Skin of body (tissue), 2 donors: ENCODE measurements around the gene CDK6. TPM values are rescaled to one million over a fixed set of nuclear protein-coding genes. Genes with fewer than 3 reads are reported as not detected.

Source experiments
- DNase-seq: peaks from one replicate; lab custom pipeline; 2025; lab: John Stamatoyannopoulos, UW
- total RNA-seq: library from RNA; depleted of rRNA; stranded (reverse); fragments of >200 nt; gene quantifications from one replicate; pipeline ENCODE4 v1.2.3, GENCODE V29; 2014

Gene CDK6
- total RNA-seq, 1 donor from 2014 or later: 58.8 TPM

DNA sequence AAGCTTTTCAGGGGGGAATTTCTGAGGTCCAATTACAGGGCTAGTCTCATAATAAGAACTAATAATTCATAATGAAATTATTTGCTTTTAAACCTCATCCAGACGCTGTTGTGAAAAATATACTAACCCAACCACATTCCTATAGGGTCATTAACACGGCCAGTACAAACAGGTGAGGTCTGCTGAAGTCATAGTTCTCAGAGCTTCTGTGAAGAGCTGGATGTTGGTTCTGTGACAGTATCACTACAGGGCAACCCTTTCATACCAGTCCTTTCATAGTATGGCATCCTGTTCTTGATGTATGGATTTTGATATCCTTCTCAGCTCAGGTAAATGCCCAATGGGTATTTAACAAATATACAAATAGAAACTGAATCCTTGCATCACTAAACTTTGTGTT, 183.8 kb downstream of the CDK6 start:
- no peak for DNase-seq

DNA sequence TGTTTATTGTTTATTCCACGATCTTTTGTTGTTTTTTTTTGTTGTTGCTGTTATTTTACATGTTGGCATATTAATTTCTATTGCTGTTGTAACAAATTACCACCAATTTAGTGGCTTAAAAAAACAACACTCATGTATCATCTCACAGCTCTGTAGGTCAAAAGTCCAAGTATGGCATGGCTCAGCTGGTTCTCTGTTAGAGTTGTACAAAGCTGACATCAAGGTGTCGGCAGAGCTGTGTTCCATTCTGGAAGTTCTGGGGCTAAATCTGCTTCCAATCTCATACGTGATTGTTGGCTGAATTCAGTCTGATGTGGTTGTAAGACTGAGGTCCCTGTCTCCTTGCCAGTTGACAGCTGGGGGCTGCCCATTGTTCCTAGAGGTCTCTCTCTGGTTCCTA, 186.0 kb downstream of the CDK6 start:
- no peak for DNase-seq

DNA sequence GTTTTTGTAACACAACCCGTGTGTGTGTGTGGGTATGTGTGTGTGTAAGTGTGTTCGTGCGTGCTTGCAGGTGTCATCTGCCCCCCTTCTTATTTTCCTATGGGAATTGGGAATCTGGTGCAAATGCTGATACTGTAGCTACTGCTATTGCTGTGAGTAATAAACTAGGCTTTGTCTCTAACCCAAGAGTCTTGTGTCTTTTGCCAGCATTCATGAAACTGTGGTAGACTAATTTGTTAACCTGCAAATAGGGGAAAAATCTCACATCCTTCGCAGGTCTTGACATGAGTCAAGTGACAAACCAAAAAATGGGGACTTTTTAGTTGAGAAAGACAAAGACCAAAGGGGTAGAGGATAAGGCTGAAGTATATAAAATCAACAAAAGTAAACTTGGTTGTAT, 188.3 kb downstream of the CDK6 start:
- no peak for DNase-seq

DNA sequence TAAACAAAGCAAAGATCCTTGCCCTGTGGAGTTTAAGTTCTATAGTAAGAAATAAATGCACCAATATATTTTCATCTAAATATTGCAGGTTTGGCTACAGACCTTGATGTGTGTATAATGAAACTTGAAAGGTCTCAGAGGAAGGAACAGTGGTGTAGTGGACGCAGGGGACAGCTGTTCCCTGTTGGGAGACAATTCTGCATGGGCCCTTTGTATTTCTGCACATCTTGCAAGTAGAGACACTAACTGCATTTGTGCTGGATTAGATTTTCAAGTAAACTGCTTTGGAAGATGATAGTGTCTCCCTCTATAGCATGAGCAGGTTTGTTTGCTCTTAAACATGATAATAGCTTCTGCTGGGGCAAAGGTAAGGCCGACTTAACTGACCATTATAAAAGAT, 188.7 kb downstream of the CDK6 start:
- DNase-seq: no peak

DNA sequence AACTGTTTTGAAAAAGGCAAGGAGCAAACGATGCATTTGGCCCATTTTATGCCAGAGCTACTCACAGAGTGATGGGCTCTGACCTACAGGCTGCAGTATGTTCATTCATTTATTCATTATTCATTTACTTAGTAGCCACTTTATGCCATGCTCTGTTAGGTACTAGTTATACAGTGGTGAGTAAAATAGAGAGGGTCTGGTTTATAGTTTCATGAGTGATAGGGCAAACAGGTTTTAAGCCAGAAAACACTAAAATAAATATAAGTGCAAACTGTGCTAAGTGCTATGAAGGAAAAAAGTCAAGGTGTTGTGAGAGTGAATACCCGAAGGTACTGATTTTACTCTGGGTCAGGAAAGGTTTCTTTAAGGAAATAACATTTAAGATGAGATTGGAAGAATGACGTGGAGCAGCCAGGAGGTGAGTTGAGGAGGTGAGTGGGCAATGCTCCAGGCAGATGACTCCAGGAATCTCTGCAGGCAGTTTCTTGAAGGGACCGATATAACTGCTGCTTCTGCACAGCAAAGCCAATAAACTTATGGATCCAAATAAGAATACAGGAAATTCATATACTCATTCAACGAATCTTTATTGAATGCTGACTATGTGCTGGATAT, 189.3 kb downstream of the CDK6 start:
- DNase-seq: no peak

DNA sequence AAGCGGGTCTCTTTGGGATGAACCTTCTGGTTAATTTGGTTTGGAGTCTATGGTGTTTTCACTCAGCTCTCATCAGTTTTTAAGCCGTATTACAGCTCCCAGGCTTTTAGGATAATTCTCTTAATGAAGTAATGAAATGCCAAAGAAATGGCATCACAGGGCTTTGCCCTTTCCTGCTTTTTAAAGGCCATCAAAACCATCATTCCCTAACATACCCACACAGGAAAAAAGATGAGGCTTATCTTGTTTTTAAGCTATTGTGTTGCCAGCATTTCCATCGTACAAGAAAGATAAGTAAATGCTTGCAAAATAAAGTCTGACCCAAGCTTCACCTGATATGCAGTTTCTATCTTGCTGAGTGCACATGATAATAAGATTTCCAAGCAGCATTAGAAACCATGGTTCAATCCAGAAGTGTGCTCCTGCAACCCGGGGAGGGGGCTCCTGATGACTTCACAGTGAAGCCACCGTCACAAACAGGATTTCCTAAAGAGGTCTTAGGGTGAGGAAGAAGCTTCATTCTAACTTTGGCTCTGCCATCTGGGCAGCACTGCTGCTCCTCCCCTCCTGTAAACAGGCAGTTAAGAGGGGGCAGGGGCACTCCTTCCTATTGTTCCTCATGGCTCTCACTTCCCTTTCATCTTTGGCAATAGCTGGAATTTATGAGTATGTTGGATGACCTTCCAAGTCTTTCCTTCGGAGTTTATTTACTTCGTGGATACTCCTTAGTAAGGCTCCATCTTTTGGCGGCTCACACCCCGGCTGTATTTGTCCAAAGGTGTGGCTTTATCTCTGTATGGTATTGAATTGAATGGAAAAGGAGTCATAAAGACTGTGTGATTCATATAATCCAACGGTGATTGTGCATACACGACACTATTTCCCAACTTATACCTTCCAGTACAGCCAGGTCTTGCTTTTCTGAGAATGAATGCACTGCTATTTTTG, 191.0 kb downstream of the CDK6 start:
- DNase-seq: no peak

DNA sequence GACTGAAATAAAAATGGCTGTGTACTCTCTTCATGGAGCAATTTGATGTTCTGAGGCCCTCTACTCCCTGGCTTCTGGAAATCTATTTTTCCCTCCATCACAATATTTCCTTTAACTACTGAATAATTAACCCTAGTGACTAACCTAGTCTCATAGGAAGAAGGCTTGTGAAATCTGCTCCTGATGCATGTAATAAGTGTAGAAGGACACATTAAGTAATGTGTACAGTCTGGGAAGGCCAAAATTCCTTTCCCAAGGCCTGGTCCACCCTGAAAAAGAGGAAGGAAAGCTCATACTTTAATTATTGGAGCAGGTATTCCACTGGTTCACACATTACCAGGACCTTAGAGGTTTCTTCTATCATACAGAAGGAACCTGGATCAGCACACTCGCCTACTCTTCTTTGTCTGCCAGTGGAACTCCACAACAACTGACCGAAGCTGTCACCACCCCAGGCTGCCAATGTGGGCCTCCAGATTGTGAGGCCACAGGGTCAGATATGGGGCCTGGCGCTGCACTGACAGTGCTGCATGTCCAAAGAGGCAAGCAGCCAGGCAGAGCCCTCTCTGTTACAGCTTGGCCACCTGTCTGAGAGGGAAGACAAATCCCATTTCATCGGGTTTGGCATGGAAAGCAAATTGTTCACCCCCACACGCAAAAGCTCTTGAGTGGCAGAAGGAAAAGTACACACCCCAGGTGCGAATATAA, 191.8 kb downstream of the CDK6 start:
- DNase-seq: no peak

DNA sequence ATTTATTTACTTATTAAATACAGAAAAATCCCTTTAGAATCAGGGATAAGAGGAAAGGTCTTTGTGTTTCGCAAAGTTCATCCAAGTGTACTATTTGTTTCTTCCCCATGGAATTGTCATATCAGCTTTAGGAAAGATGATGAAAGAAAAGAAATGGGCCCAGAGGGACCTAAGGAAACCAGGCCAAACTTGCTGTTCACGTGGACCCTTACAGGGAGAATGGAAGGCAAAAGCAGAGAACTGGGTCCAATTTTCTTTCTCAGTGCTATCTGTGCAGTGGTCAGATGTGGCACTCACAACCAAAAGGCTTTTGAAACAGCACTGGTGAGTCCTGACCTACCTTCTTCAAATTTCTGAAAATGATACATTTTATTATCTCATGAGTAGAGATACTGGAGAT, 192.6 kb downstream of the CDK6 start:
- no peak for DNase-seq

DNA sequence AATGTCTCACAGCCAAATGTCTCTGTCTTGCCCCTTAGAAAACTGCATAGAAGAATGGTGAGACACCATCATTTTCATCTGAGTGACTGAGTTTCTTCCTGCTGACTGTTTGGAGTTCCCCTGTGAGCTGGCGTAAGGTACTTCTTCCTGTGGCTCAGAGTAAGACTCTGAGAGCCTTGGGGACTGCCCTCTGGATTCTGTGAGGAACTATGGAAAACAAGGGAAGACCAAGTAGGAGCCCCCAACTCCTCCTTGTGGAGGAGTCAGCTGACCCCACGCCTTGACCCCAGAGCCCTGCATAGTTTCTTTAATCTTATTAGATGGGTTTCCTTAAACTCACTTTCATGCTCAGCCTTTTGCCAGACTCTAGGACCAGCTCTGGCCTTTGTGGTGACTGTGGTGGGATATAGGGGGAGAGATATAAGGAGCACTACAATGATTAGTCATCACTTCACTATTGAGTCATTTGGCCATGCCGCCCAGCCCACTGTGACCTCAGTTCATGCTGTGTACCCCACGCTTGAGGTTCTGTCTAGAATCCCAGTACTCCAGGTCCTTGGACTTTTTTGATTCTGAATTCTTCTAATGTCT, 194.4 kb downstream of the CDK6 start:
- DNase-seq: no peak

DNA sequence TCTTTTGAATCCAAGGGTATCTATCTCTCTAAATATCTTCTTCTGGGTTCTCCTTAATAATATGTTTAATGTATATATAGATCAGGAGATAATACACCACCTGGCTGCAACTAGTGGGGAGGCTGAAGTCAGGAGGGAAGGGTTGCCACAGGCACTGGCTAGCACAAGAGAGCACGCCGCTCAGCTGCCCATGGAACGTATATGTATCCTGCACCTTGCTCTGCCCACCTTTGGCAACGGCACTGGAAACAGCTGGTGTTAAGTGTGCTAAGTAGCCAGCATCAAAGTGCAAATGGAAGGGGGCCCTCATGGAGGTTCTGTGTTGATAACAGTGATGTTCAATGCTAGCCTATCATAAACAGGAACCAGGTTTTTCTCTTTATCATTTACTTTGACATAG, 196.4 kb downstream of the CDK6 start:
- DNase-seq: no peak

DNA sequence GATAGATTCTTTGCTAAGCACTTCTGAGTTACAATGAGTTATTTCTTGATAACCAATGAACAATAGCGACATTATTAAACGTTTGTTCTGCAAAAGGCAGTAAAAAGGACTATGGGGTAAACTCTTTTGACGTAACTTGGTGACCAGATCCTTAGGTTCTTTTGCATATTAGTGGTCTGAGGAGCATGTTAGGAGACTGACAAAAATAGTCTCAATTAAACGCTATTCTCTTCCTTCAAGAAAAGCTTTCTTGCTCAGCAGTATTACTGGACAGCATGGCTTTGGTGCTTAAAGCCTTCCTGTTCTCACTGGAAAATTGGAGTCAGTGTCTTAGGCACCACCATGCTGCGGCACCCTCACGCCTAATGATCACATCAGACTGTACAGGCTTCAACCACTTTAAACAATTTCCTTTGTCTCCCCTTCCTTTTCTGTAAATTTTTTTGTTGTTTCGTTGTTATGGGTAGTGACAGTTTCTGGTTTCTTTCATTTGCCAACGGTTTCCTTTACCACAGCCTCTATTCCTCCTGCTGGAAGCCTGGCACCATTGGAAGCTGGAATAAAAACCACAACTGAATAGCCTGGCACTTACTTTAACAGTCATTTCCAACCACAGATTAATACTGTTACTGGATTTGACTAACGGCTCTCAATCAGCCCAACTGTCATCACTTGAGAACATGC, 197.0 kb downstream of the CDK6 start:
- no peak for DNase-seq

DNA sequence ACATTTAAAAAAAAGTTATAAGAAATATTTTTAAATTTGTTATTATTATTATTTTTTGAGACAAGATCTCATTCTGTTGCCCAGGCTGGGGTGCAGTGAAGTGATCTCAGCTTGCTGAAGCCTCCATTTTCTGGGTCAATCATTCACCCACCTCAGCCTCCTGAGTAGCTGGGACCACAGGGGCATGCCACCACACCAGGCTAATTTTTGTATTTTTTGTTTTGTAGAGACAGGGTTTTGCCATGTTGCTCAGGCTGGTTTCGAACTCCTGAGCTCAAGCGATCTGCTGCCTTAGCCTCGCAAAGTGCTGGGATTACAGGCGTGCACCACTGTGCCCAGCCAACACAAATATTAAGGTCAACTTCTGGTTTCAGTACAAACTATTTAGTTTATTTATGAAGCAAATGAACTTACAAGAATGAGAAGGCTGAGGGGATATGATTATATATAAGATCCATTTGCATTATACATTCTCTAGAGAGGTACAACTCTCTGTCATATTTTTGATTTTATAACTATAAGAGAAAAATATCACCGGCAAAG, 200.3 kb downstream of the CDK6 start:
- no peak for DNase-seq

DNA sequence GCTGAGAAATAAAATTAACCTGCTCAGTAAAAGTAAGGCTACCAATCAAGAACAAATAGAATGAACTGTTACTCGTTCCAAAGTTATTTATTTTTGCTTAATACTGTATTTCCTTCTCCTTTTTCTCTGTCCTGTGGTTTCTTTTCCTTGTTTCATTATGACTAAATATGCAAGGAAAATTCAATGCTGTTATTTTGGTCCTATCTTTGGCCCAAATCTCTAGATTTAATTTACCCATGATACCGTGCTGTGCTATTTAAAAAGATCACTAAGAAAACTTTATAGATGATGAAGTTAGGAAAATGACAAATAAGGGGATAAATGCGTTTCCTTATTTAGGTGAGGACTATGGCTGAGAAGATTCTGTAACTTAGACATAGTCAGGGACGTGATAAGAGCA, 200.8 kb downstream of the CDK6 start:
- no peak for DNase-seq

DNA sequence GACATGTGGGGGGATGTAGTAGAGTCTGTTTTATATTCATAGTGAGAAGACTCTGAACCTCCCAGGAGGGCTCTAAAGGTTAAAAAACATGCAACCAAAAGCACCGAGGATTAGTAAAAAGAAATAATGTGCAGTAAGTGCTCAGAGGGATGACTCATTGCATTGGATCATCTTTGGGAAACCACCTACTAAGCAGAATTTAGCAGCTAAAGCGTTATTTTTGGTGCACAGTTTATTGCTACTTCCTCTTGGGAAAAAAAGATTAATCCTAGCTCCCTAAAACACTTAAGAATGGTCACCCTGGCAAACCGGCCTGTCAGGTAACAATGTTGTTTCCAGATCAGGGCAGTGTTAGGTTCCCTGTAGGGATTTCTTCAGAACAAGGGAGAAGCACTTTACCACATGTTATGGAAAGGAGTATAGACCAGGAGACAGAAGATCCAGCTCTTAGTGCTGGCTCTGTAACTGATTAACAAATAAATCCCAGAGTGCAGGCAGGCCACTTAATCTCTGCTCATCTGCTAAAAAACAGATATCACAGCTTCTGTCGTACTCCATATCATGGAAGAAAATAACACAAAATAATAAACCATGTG, 201.4 kb downstream of the CDK6 start:
- peak; percentile 38 for DNase-seq

DNA sequence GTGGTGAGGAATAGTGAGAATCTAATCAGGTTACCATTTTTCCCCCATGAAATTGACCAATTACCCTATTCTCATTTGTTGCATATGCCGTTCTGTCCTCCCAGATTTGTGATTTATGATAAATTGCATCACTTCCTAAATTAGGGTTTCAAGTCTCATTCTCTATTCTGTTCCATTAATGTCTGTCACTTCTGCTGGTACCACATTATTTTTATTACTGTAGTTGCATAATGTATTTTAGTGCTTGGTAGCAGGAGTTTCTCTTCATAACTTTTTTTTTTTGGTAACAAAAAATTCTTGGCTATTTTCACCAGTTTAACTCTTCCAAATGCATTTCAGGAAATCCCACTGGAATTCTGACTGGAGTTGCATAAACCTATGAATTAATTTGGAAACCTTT, 202.2 kb downstream of the CDK6 start:
- DNase-seq: peak; percentile 30

DNA sequence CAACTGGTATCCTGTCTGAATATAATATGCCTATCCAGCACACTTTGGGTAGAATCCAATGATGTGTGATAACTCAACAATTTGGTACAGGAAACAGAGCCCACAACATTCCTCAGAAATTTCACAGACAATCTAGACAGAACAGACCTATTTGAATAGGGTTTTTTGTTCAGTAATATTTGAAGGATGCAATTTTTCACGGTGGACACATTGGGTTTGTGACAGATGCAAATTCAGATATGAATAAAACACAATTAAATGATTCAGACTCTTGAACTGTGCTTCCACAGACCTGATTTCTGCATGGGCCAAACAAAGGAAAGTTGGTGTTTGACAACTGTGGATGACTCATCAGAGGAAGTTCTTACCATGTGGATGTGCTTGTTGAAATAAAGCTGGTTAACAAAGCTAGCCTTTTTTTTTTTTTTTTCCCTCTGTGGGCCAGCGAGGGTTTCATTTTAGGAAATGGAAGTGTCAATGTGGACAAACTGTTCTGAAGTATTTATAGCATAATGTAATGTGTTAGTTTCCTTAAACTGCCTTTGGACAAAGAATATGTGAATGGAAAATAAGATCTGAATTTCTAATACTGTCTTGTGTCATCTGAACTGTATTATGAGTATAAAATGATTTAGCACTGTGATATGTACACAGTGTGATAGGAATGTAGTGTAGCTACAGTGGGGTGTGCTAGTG, 203.0 kb downstream of the CDK6 start:
- peak; percentile 85 for DNase-seq

DNA sequence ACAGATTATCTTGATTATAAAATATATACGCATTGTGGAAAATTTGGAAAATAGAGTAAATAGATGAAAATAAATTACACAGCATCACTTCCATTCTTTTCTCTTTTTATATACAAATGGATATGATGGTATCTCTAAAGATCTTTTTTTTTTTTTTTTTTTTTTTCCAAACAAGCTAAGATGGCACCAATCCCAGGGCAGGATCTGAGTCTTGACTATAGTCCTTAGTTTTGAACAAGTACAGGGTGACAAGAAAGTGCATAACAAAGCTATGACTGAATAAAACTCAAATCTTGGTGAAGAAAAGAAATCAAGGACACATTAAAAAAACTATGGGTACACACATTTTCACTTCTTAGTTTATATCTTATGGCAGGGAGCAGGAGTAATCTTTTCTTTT, 203.6 kb downstream of the CDK6 start:
- DNase-seq: no peak

DNA sequence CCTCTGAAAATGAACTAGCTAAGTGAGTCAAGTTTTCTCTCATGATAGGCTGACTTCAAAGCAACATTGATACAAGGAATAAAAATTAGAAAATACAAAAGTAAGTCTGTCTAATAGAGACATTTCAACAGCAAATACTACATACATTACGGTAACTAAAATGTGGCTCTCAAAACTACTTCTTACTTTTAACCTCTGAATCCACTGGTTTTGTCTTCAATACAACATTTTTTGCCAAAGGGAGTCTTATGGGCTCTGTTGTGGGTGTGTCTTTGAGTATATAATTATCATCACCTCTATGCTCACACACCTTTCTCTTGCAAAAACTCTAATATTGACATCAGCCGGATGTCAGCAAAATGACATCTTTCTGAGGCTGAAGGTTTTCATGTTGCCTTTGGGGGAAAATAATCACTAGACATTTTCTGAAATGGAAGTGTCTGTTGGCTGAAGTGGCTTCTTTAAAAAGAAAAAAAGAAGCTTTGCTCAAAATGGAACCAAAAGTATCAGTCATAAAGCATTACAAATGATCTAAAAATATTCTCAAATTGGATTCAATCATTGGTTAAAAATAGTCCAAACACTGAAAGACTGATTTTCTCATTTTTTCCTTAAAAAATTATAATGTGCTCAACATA, 204.4 kb downstream of the CDK6 start:
- DNase-seq: no peak

DNA sequence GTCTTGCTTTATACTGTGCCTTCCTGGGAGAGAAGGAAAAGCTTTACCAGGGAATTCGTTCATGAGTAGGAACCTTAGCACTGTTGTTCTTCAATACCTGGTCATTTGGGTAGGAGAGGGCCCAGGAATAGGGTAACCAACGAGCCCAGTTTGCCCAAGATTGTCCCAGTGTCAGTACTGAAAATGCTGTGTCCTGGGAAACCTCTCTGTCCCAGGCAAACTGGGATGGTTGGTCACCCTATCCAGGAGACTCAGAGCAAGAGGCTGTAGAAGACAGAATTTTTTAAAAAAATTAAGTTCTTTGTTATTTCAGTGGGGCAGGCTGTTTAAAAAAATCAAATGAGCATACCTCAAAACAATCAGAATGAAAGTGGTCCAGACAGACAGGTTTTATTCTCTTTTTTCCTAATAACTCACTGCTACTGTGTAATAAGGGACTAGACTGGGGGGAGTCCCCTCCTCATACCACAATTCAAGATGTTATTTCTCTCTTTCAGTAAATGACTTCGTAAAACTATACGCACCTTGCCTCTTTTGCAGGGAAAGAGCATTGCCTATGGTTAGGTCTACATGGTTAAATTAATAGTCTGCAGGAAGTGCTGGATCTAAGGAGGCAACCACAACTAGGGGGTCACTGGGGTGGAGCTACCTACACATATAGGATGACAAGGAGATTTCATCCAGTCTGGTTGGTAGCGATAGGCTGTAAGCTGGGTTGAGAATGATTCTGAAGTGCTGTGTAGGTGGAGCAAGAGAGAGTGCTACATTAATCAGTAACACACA, 205.1 kb downstream of the CDK6 start:
- DNase-seq: no peak
